H9 (cell line): ENCODE data around the gene DNER. TPM values are rescaled to one million over a fixed set of nuclear protein-coding genes. Genes with fewer than 3 reads are reported as not detected.

Experiments used
- DNase-seq: peaks from one replicate; pipeline ENCODE4 v3.0.0-alpha.2; 2017
- H2AFZ ChIP-seq: one replicate; pipeline ENCODE4 v1.6.1; 2013; ENCODE audit warnings: mild to moderate bottlenecking, low read length, control low read depth, moderate library complexity
- H2AK5ac ChIP-seq: 2 replicates; pipeline ENCODE4 v1.6.1; 2013; ENCODE audit warnings: low read length, control low read depth, mixed read lengths; ENCODE audit not compliant: insufficient read length
- H2BK120ac ChIP-seq: one replicate; pipeline ENCODE4 v1.6.1; 2013; ENCODE audit warnings: low read depth, mild to moderate bottlenecking, low read length, control low read depth, inconsistent platforms; ENCODE audit not compliant: poor library complexity, severe bottlenecking
- H2BK12ac ChIP-seq: 2 replicates; pipeline ENCODE4 v1.6.1; 2013; ENCODE audit warnings: low read length, control low read depth, mixed read lengths, low read depth; ENCODE audit not compliant: insufficient read length
- H2BK15ac ChIP-seq: 2 replicates; pipeline ENCODE4 v1.6.1; 2013; ENCODE audit warnings: low read depth, low read length, control low read depth
- H2BK20ac ChIP-seq: one replicate; pipeline ENCODE4 v1.6.1; 2013; ENCODE audit warnings: low read depth, mild to moderate bottlenecking, low read length, control low read depth, inconsistent platforms; ENCODE audit not compliant: poor library complexity, severe bottlenecking
- H2BK5ac ChIP-seq: 2 replicates; pipeline ENCODE4 v1.6.1; 2013; ENCODE audit warnings: low read length, control low read depth, mixed read lengths; ENCODE audit not compliant: insufficient read length
- H3K14ac ChIP-seq: 2 replicates; pipeline ENCODE4 v1.6.1; 2013; ENCODE audit warnings: low read length, control low read depth; ENCODE audit not compliant: insufficient read depth
- H3K18ac ChIP-seq: 2 replicates; pipeline ENCODE4 v1.6.1; 2013; ENCODE audit warnings: low read depth, mild to moderate bottlenecking, mixed read lengths, low read length, control low read depth; ENCODE audit not compliant: insufficient read length
- H3K23ac ChIP-seq: 2 replicates; pipeline ENCODE4 v1.6.1; 2013; ENCODE audit warnings: low read length, control low read depth, mixed read lengths, low read depth; ENCODE audit not compliant: insufficient read length
- H3K23me2 ChIP-seq: 2 replicates; pipeline ENCODE4 v1.6.1; 2013; ENCODE audit warnings: low read depth, mild to moderate bottlenecking, mixed read lengths, low read length, control low read depth; ENCODE audit not compliant: insufficient read length, poor library complexity, severe bottlenecking
- H3K27ac ChIP-seq: 2 replicates; pipeline ENCODE4 v1.5.1; 2013; ENCODE audit warnings: low read length, control low read depth, mixed read lengths, low read depth; ENCODE audit not compliant: insufficient read length
- H3K27me3 ChIP-seq: 2 replicates; pipeline ENCODE4 v1.6.1; 2013; ENCODE audit warnings: low read length, control low read depth, inconsistent platforms; ENCODE audit not compliant: insufficient read depth
- H3K4ac ChIP-seq: 2 replicates; pipeline ENCODE4 v1.6.1; 2013; ENCODE audit warnings: low read depth, mild to moderate bottlenecking, control low read depth, inconsistent platforms, low read length, moderate library complexity
- H3K4me1 ChIP-seq: 2 replicates; pipeline ENCODE4 v1.6.1; 2013; ENCODE audit warnings: low read length, control low read depth, inconsistent platforms; ENCODE audit not compliant: insufficient read depth
- H3K4me2 ChIP-seq: 2 replicates; pipeline ENCODE4 v1.6.1; 2013; ENCODE audit warnings: low read length, control low read depth, mixed read lengths; ENCODE audit not compliant: insufficient read length, insufficient read depth
- H3K56ac ChIP-seq: 2 replicates; pipeline ENCODE4 v1.6.1; 2013; ENCODE audit warnings: low read depth, mild to moderate bottlenecking, mixed read lengths, low read length, control low read depth; ENCODE audit not compliant: insufficient read length
- H3K79me1 ChIP-seq: 2 replicates; pipeline ENCODE4 v1.6.1; 2013; ENCODE audit warnings: low read depth, mild to moderate bottlenecking, moderate library complexity, low read length, control low read depth, inconsistent platforms; ENCODE audit not compliant: insufficient read depth, poor library complexity, severe bottlenecking
- H3K79me2 ChIP-seq: 2 replicates; pipeline ENCODE4 v1.6.1; 2013; ENCODE audit warnings: low read length, control low read depth, inconsistent platforms; ENCODE audit not compliant: insufficient read depth
- H3K9ac ChIP-seq: 2 replicates; pipeline ENCODE4 v1.6.1; 2013; ENCODE audit warnings: low read length, control low read depth, mixed read lengths; ENCODE audit not compliant: insufficient read length; ENCODE audit errors: extremely low read depth
- H3K9me3 ChIP-seq: one replicate; pipeline ENCODE4 v1.6.1; 2013; ENCODE audit warnings: low read depth, low read length, inconsistent platforms; ENCODE audit not compliant: control insufficient read depth
- H3T11ph ChIP-seq: one replicate; pipeline ENCODE4 v1.6.1; 2013; ENCODE audit warnings: mild to moderate bottlenecking, low read length, control low read depth, inconsistent platforms
- H4K20me1 ChIP-seq: one replicate; pipeline ENCODE4 v1.6.1; 2013; ENCODE audit not compliant: control insufficient read depth, insufficient read length, insufficient read depth
- H4K5ac ChIP-seq: 2 replicates; pipeline ENCODE4 v1.6.1; 2013; ENCODE audit warnings: low read depth, mild to moderate bottlenecking, mixed read lengths, low read length, control low read depth; ENCODE audit not compliant: insufficient read length
- H4K8ac ChIP-seq: replicated peaks from 2 replicates; pipeline ENCODE4 v1.6.1; 2013; ENCODE audit warnings: low read length, control low read depth, mixed read lengths, low read depth; ENCODE audit not compliant: insufficient read length
- H4K91ac ChIP-seq: 2 replicates; pipeline ENCODE4 v1.6.1; 2013; ENCODE audit warnings: low read depth, mild to moderate bottlenecking, moderate library complexity, mixed read lengths, low read length, control low read depth; ENCODE audit not compliant: insufficient read length
- H3K27ac Mint-ChIP-seq, 3 experiments: 2 replicates in 2 of 3; 3 replicates in 1 of 3; pipeline ENCODE4 v1.8.0; 2020 to 2021; ENCODE audit warnings: mixed read lengths in 3 of 3, mild to moderate bottlenecking in 1 of 3, moderate library complexity in 1 of 3
- H3K27me3 Mint-ChIP-seq: 2 replicates; pipeline ENCODE4 v1.8.0; 2021; ENCODE audit warnings: low read depth, mild to moderate bottlenecking, moderate library complexity, mixed read lengths
- H3K36me3 Mint-ChIP-seq, 3 experiments: 2 replicates in 2 of 3; 3 replicates in 1 of 3; pipeline ENCODE4 v1.8.0; 2020 to 2021; ENCODE audit warnings: low read depth in 3 of 3, mixed read lengths in 3 of 3; ENCODE audit not compliant: insufficient read depth in 1 of 3
- H3K4me1 Mint-ChIP-seq, 2 experiments: 2 replicates each; pipeline ENCODE4 v1.8.0; 2020; ENCODE audit warnings: mixed read lengths in 2 of 2
- H3K4me3 Mint-ChIP-seq, 2 experiments: 2 replicates in 1 of 2; 3 replicates in 1 of 2; pipeline ENCODE4 v1.8.0; 2020 to 2021; ENCODE audit warnings: mild to moderate bottlenecking in 2 of 2, mixed read lengths in 2 of 2, moderate library complexity in 1 of 2
- H3K9me3 Mint-ChIP-seq, 2 experiments: 2 replicates in 1 of 2; 3 replicates in 1 of 2; pipeline ENCODE4 v1.8.0; 2020; ENCODE audit warnings: mild to moderate bottlenecking in 2 of 2, mixed read lengths in 2 of 2, moderate library complexity in 1 of 2
- WGBS: extraction: QIAGEN DNeasy Blood & Tissue Kit; methylation state at CpG from one replicate; pipeline ENCODE4 v1.1.7; 2013; ENCODE audit warnings: missing lambda C conversion rate, low lambda C conversion rate, mixed read lengths; ENCODE audit not compliant: insufficient read length; ENCODE audit errors: extremely low coverage; 5-methylcytosine and 5-hydroxymethylcytosine counted together
- total RNA-seq: library from RNA; stranded (reverse); gene quantifications from 2 replicates; pipeline ENCODE4 v1.2.1, GENCODE V29; 2021
- TF ChIP-seq, protein P1 (sequence below): fragments of 200-600 bp; sonication (generic); conservative IDR thresholded peaks from 3 replicates; pipeline ENCODE4 v1.8.0; 2021; ENCODE audit warnings: antibody characterized with exemption, mild to moderate bottlenecking

Gene DNER
- total RNA-seq, 1 experiment from 2014 or later = 1.0 TPM

DNA sequence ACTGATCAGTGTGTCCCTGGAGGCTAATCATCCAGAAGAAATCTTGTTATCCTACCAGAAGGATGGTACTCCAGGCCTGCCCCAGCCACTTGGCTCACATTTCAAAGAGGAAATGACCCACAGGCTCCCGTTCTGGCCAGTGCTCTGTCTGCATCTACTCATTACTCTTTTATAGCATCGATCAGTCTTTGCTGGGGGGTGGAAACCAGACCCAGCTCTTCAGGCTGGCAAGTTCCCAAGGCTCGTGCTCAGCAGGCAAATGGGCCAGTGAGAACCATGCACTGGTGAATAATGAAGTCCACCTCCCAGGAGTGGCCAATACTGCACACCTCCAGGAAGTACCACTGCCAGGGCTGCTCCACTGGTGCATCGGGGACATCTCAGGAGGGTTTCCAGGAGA is 38.8 kb downstream of the DNER start:
- H3K9me3 ChIP-seq = no peaks in the 10 kb centered on the region
- H3K27me3 ChIP-seq = no peaks in the 10 kb centered on the region
- H3K4me3 Mint-ChIP-seq = no peak overlapping the region
- no peak overlapping the region for H3K4me2 ChIP-seq
- H3K36me3 Mint-ChIP-seq = no peaks in the 10 kb centered on the region
- H2AK5ac ChIP-seq = no peak overlapping the region
- no peak overlapping the region for H3K23ac ChIP-seq
- H4K20me1 ChIP-seq = no peaks in the 10 kb centered on the region
- no peaks in the 10 kb centered on the region for H3K79me2 ChIP-seq
- no peak overlapping the region for H4K91ac ChIP-seq
- no peak overlapping the region for H4K8ac ChIP-seq
- H3K14ac ChIP-seq = no peak overlapping the region
- H3K23me2 ChIP-seq = no peaks in the 10 kb centered on the region
- no peak overlapping the region for H3K18ac ChIP-seq
- H3K56ac ChIP-seq = no peak overlapping the region
- H2BK5ac ChIP-seq = no peak overlapping the region
- H2BK15ac ChIP-seq = no peak overlapping the region
- no peak overlapping the region for H3K4ac ChIP-seq
- H3K4me1 ChIP-seq = no peaks in the 10 kb centered on the region
- no peak overlapping the region for H2BK120ac ChIP-seq
- TF ChIP-seq, protein P1, sequence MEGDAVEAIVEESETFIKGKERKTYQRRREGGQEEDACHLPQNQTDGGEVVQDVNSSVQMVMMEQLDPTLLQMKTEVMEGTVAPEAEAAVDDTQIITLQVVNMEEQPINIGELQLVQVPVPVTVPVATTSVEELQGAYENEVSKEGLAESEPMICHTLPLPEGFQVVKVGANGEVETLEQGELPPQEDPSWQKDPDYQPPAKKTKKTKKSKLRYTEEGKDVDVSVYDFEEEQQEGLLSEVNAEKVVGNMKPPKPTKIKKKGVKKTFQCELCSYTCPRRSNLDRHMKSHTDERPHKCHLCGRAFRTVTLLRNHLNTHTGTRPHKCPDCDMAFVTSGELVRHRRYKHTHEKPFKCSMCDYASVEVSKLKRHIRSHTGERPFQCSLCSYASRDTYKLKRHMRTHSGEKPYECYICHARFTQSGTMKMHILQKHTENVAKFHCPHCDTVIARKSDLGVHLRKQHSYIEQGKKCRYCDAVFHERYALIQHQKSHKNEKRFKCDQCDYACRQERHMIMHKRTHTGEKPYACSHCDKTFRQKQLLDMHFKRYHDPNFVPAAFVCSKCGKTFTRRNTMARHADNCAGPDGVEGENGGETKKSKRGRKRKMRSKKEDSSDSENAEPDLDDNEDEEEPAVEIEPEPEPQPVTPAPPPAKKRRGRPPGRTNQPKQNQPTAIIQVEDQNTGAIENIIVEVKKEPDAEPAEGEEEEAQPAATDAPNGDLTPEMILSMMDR = no peak
- peaks cover 18% of the 10 kb centered on the region for H3K27me3 Mint-ChIP-seq
- H3K9me3 Mint-ChIP-seq = no peaks in the 10 kb centered on the region
- H3K27ac Mint-ChIP-seq = no peak overlapping the region
- DNase-seq = no peak
- H2BK20ac ChIP-seq = no peak overlapping the region
- H3T11ph ChIP-seq = no peak overlapping the region
- H3K27ac ChIP-seq = no peak overlapping the region
- H3K9ac ChIP-seq = no peak overlapping the region
- no peaks in the 10 kb centered on the region for H3K79me1 ChIP-seq
- H3K4me1 Mint-ChIP-seq = peaks cover 0 to 4% of the 10 kb centered on the region in 2 experiments; a peak in 1 of 4 replicates
- H4K5ac ChIP-seq = no peak overlapping the region
- H2AFZ ChIP-seq = no peak overlapping the region
- WGBS = no CpG with 5 or more reads among the region's 4 CpGs
- no peak overlapping the region for H2BK12ac ChIP-seq
